Epidermal melanocyte (primary cell): ENCODE measurements around the gene MKRN2.
A peak's percentile ranks its signal among the peaks of the same experiment; 100 is the strongest.
"Not testable (repeated sequence)": the region's sequence is repeated elsewhere in the genome, so short reads cannot be mapped to it uniquely, and the experiment has no call there.

ENCODE experiments used
- DNase-seq: peaks from one replicate; pipeline ENCODE4 v3.0.0; 2011; ENCODE audit warnings: low spot score; ENCODE audit not compliant: insufficient read length

MKRN2 gene

GRCh38 chr3:12556690-12557472 lies at the start of gene MKRN2:
Gene MKRN2, plus strand, starts transcription at chr3:12557087. Its CDS starts 64 bp downstream, at chr3:12557151.
- DNase-seq: peak; percentile 54

- no peak for DNase-seq
These were observed 49.2 kb upstream of the MKRN2 start for GRCh38 chr3:12507591-12508281.

- DNase-seq: peak; percentile 44
These were observed 48.6 kb upstream of the MKRN2 start for GRCh38 chr3:12508291-12508700.

GRCh38 chr3:12509466-12509865 lies 47.4 kb upstream of the MKRN2 start:
- no peak for DNase-seq

GRCh38 chr3:12512534-12513118 lies 44.3 kb upstream of the MKRN2 start:
- DNase-seq: no peak

- DNase-seq: no peak
These were observed 43.0 kb upstream of the MKRN2 start for GRCh38 chr3:12513694-12514446.

GRCh38 chr3:12515631-12516030 lies 41.3 kb upstream of the MKRN2 start:
- no peak for DNase-seq

- no peak for DNase-seq
These were observed 40.0 kb upstream of the MKRN2 start for GRCh38 chr3:12516873-12517272.

GRCh38 chr3:12518261-12519028 lies 38.4 kb upstream of the MKRN2 start:
- no peak for DNase-seq

- DNase-seq: no peak
These were observed 35.9 kb upstream of the MKRN2 start for GRCh38 chr3:12521010-12521409.

GRCh38 chr3:12522721-12523120 lies 34.2 kb upstream of the MKRN2 start:
- DNase-seq: no peak

- no peak for DNase-seq
These were observed 29.1 kb upstream of the MKRN2 start for GRCh38 chr3:12527757-12528143.

GRCh38 chr3:12532182-12532581 lies 24.7 kb upstream of the MKRN2 start:
- DNase-seq: no peak

GRCh38 chr3:12536423-12536822 lies 20.5 kb upstream of the MKRN2 start:
- no peak for DNase-seq

GRCh38 chr3:12541625-12542024 lies 15.3 kb upstream of the MKRN2 start:
- DNase-seq: no peak

- DNase-seq: not testable (repeated sequence)
These were observed 13.4 kb upstream of the MKRN2 start for GRCh38 chr3:12543497-12543896.

GRCh38 chr3:12544652-12545472 lies 12.0 kb upstream of the MKRN2 start:
- DNase-seq: no peak

- no peak for DNase-seq
These were observed 11.5 kb upstream of the MKRN2 start, which contains the start of gene MKRN2OS for GRCh38 chr3:12545473-12545791. Gene MKRN2OS, minus strand, starts transcription at chr3:12545499. Its CDS starts 35 bp downstream, at chr3:12545464.

- DNase-seq: no peak
These were observed 6.7 kb upstream of the MKRN2 start for GRCh38 chr3:12549971-12550760.
